ENCODE data around the gene GPC5. TPM values are rescaled to one million over a fixed set of nuclear protein-coding genes. Genes with fewer than 3 reads are reported as not detected.
"Not testable (repeated sequence)": the region's sequence is repeated elsewhere in the genome, so short reads cannot be mapped to it uniquely, and the experiment has no call there.

Gene GPC5
- total and polyA plus RNA-seq, 3 donors from 2014 or later: 11.5 to 81.8 (median 52.1) TPM

DNA sequence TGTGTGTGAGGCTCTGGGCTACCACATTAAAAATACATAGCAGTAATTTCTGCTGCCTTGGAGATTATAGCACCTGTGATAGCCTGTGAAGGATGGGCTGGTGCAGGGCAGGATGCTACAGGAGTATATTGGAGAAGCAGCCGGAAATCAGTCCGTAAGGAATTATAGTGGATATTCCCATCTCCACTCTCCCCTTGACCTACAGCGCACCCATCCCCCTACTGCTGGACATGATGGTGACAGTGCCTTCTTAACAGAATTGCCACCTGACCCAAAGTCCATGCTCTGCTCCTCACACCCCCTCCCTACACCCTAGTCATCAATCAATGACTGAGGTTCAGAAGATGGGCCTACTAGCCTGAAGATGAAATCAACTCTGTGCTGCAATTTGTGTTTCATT lies 376.0 kb downstream of the GPC5 start:
- Histone ChIP-seq H3K4me3 (no peak overlapping the region), H3K4me1 (no peaks in the 10 kb centered on the region), H3K27ac (no peak overlapping the region), H3K27me3 (no peaks in the 10 kb centered on the region), H3K9me3 (no peaks in the 10 kb centered on the region), H3K36me3 (ENCODE audit: low read depth, missing control alignments) (no peaks in the 10 kb centered on the region)
- no peak for DNase-seq
- intact Hi-C loops (cut with DNase I; ENCODE audit: low total_unique reads): no loop called here
- WGBS, 2 donors: 66 to 90% methylated on average over 3 of the region's 3 CpGs
- no peak for TF ChIP-seq POLR2A (IDR thresholded peaks at IDR 0.05)
- TF ChIP-seq CTCF (IDR thresholded peaks at IDR 0.05): no peak

DNA sequence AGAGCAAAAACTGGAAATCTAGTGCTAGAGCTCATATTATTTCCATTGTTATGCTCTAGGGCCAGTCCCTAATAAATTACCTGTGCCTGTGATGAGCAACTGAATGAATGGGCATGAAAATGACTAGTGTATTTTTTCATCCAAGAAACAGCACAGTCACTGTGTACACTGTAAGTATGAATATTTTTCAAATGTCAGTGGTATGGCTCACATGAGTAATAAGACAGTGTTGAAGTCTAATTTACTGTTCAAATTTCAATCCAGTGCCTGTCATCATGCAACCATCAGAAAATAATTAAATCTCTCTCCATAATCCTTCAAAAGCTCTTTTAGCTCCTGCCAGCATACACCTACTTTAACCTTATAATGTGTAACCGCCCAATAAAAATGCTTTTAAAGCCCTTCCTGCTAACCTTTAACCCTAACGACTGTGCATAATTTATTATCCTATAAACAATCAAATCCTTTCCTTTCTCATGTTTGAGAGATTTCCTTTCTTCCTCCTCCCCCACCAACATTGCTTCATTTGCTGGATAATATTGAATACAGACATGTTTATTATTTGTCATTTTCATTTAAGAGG lies 378.3 kb downstream of the GPC5 start:
- TF ChIP-seq CTCF (IDR thresholded peaks at IDR 0.05): no peak
- TF ChIP-seq POLR2A (IDR thresholded peaks at IDR 0.05): no peak
- WGBS, 2 donors: 55 to 66% methylated on average over 2 of the region's 2 CpGs
- Histone ChIP-seq H3K36me3 (ENCODE audit: low read depth, missing control alignments) (no peaks in the 10 kb centered on the region), H3K27me3 (no peaks in the 10 kb centered on the region), H3K4me1 (no peaks in the 10 kb centered on the region), H3K9me3 (no peaks in the 10 kb centered on the region), H3K4me3 (no peak overlapping the region), H3K27ac (no peak overlapping the region)
- intact Hi-C loops (cut with DNase I; ENCODE audit: low total_unique reads): no loop called here
- DNase-seq: no peak

GRCh38 chr13:91778123-91778522 lies 379.7 kb downstream of the GPC5 start:
- H3K27ac ChIP-seq: no peak overlapping the region
- H3K36me3 ChIP-seq (ENCODE audit: low read depth, missing control alignments): no peaks in the 10 kb centered on the region
- no peaks in the 10 kb centered on the region for H3K9me3 ChIP-seq
- H3K4me1 ChIP-seq: no peaks in the 10 kb centered on the region
- intact Hi-C loops (cut with DNase I; ENCODE audit: low total_unique reads): no loop called here
- TF ChIP-seq POLR2A (IDR thresholded peaks at IDR 0.05) (no peak), CTCF (IDR thresholded peaks at IDR 0.05) (no peak)
- 84 to 93% methylated on average over 4 of the region's 4 CpGs for WGBS, 2 donors
- no peak overlapping the region for H3K4me3 ChIP-seq
- no peak for DNase-seq
- no peaks in the 10 kb centered on the region for H3K27me3 ChIP-seq

DNA sequence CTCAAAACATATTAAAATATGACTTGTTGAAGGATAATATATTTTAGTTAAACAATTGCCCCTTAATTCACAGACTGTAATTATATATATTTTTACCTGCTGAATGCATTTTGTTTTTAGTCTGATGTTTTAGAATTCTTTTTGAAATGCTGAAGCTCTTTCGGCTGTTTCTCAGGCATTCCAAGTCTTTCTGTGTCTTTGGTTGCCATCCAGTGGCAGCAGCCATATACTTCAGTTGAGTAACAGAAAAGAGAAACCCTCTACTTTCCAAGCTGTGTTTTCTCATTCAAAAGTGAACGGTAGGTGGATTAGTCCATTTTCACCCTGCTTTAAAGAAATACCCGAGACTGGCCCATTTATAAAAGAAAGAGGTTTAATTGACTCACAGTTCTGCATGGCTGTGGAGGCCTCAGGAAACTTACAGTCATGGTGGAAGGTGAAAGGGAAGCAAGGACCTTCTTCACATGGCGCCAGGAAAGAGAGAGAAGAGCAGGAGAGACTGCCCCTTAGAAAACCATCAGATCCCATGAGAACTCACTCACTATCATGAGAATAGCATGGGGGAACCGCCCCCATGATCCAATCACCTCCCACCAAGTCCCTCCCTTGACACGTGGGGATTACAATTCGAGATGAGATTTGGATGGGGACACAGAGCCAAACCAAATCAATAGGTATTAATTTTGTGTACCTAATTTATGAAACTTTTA lies 383.7 kb downstream of the GPC5 start:
- H3K9me3 ChIP-seq; H3K27me3 ChIP-seq; H3K4me3 ChIP-seq; H3K36me3 ChIP-seq (ENCODE audit: low read depth, missing control alignments); H3K4me1 ChIP-seq; intact Hi-C loops (cut with DNase I; ENCODE audit: low total_unique reads); H3K27ac ChIP-seq: not testable (repeated sequence)
- WGBS, 2 donors: 50 to 63% methylated on average over 7 of the region's 7 CpGs
- peak; percentile 52 for DNase-seq

DNA sequence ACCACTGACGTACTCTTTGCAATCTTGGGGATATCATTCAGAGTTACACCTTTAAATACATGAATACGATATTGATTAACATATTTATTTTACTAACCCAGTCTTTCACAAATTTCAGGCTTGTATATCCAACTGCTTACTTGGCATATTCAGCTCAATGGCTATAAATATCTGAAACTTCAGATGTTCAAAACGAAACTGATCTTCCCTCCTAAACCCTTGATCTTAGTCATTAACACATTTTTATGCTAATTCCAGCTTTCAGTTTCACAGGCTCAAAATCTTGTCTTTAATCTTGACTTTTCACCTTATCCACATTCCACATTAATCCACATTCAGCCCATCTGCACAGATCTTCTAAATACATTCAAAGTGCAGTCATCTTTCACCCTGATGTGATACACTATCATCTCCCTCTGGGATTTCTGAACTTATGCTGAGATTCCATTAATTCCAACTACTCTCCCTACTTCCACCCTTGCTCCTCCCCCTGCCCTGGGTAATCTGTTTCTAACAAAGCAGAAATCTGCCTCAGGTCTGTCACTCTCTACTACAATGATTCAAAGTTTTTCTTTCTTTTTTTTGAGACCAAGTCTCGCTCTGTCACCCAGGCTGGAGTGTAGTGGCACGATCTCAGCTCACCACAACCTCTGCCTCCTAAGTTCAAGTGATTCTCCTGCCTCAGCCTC lies 387.2 kb downstream of the GPC5 start:
- Histone ChIP-seq H3K9me3 (no peaks in the 10 kb centered on the region), H3K27me3 (no peaks in the 10 kb centered on the region), H3K4me3 (no peak overlapping the region), H3K4me1 (no peaks in the 10 kb centered on the region), H3K36me3 (ENCODE audit: low read depth, missing control alignments) (no peaks in the 10 kb centered on the region), H3K27ac (no peak overlapping the region)
- intact Hi-C loops (cut with DNase I; ENCODE audit: low total_unique reads): no loop called here
- TF ChIP-seq CTCF (IDR thresholded peaks at IDR 0.05): no peak
- TF ChIP-seq POLR2A (IDR thresholded peaks at IDR 0.05): no peak
- no peak for DNase-seq
- WGBS, 2 donors: 80 to 82% methylated on average over 5 of the region's 5 CpGs

Measured in testis (tissue), 3 donors.